DND-41 (cell line): ENCODE measurements around the gene PC.

ENCODE experiments used
- CTCF ChIP-seq: IDR thresholded peaks from 2 replicates; pipeline ENCODE4 v1.5.1; 2012; ENCODE audit warnings: borderline replicate concordance, low read length, moderate library complexity, mild to moderate bottlenecking; ENCODE audit not compliant: poor library complexity, severe bottlenecking; ENCODE audit errors: extremely low read depth
- EZH2 ChIP-seq: IDR thresholded peaks from 3 replicates; pipeline ENCODE4 v1.6.1; 2012; ENCODE audit warnings: borderline replicate concordance, low read depth, mild to moderate bottlenecking, moderate library complexity, low read length, inconsistent platforms; ENCODE audit not compliant: severe bottlenecking

GRCh38 chr11:66914505-66914904, 43.7 kb downstream of the PC start:
- TF ChIP-seq CTCF (no peak), EZH2 (no peak)
